Measurements from ENCODE around the gene GALNT13.

The GALNT13 gene

GRCh38 chr2:154120706-154121105 is 249.0 kb downstream of the GALNT13 start:
- no peak for DNase-seq (ENCODE audit: low read depth in 2 of 3, low spot score in 1 of 3)

- no peak for DNase-seq (ENCODE audit: low read depth in 2 of 3, low spot score in 1 of 3)
These were observed 254.2 kb downstream of the GALNT13 start for GRCh38 chr2:154125891-154126290.

- DNase-seq (ENCODE audit: low read depth in 2 of 3, low spot score in 1 of 3), result no peak
These were observed 259.1 kb downstream of the GALNT13 start for GRCh38 chr2:154130821-154131220.

- no peak for DNase-seq (ENCODE audit: low read depth in 2 of 3, low spot score in 1 of 3)
These were observed 261.1 kb downstream of the GALNT13 start for GRCh38 chr2:154132827-154133226.

- no peak for DNase-seq (ENCODE audit: low read depth in 2 of 3, low spot score in 1 of 3)
These were observed 262.1 kb downstream of the GALNT13 start for GRCh38 chr2:154133823-154134222.

- DNase-seq (ENCODE audit: low read depth in 2 of 3, low spot score in 1 of 3), result no peak
These were observed 268.7 kb downstream of the GALNT13 start for GRCh38 chr2:154140249-154141025.

- no peak for DNase-seq (ENCODE audit: low read depth in 2 of 3, low spot score in 1 of 3)
These were observed 270.8 kb downstream of the GALNT13 start for GRCh38 chr2:154142480-154142879.

GRCh38 chr2:154143105-154143504 is 271.4 kb downstream of the GALNT13 start:
- no peak for DNase-seq (ENCODE audit: low read depth in 2 of 3, low spot score in 1 of 3)

GRCh38 chr2:154158101-154158500 is 286.4 kb downstream of the GALNT13 start:
- no peak for DNase-seq (ENCODE audit: low read depth in 2 of 3, low spot score in 1 of 3)

- DNase-seq (ENCODE audit: low read depth in 2 of 3, low spot score in 1 of 3), result no peak
These were observed 289.6 kb downstream of the GALNT13 start for GRCh38 chr2:154161286-154161685.

GRCh38 chr2:154170400-154170799 is 298.7 kb downstream of the GALNT13 start:
- DNase-seq (ENCODE audit: low read depth in 2 of 3, low spot score in 1 of 3), result no peak

GRCh38 chr2:154173164-154173563 is 301.4 kb downstream of the GALNT13 start:
- DNase-seq (ENCODE audit: low read depth in 2 of 3, low spot score in 1 of 3), result no peak

GRCh38 chr2:154173919-154174318 is 302.2 kb downstream of the GALNT13 start:
- DNase-seq (ENCODE audit: low read depth in 2 of 3, low spot score in 1 of 3), result no peak

- DNase-seq (ENCODE audit: low read depth in 2 of 3, low spot score in 1 of 3), result no peak
These were observed 310.3 kb downstream of the GALNT13 start for GRCh38 chr2:154182008-154182407.

- DNase-seq (ENCODE audit: low read depth in 2 of 3, low spot score in 1 of 3), result no peak
These were observed 316.2 kb downstream of the GALNT13 start for GRCh38 chr2:154187948-154188347.

GRCh38 chr2:154189953-154190352 is 318.2 kb downstream of the GALNT13 start:
- no peak for DNase-seq (ENCODE audit: low read depth in 2 of 3, low spot score in 1 of 3)

- no peak for DNase-seq (ENCODE audit: low read depth in 2 of 3, low spot score in 1 of 3)
These were observed 321.5 kb downstream of the GALNT13 start for GRCh38 chr2:154193246-154193645.

GRCh38 chr2:154194909-154195643 is 323.4 kb downstream of the GALNT13 start:
- DNase-seq (ENCODE audit: low read depth in 2 of 3, low spot score in 1 of 3), result no peak

- DNase-seq (ENCODE audit: low read depth in 2 of 3, low spot score in 1 of 3), result no peak
These were observed 324.0 kb downstream of the GALNT13 start for GRCh38 chr2:154195644-154196195.

GRCh38 chr2:154198866-154199265 is 327.1 kb downstream of the GALNT13 start:
- no peak for DNase-seq (ENCODE audit: low read depth in 2 of 3, low spot score in 1 of 3)

GRCh38 chr2:154203206-154203605 is 331.5 kb downstream of the GALNT13 start:
- DNase-seq (ENCODE audit: low read depth in 2 of 3, low spot score in 1 of 3), result no peak

- no peak for DNase-seq (ENCODE audit: low read depth in 2 of 3, low spot score in 1 of 3)
These were observed 332.2 kb downstream of the GALNT13 start for GRCh38 chr2:154203902-154204301.

Data from stimulated activated CD4-positive, alpha-beta T cell treated with anti-CD3 and anti-CD28 coated beads, Interleukin-12 subunit alpha, Interleukin-12 subunit beta, amount 100 ng/mL, for 48 hours (primary cell).